ENCODE data around the gene COL20A1.
"Not testable (repeated sequence)": the region's sequence is repeated elsewhere in the genome, so short reads cannot be mapped to it uniquely, and the experiment has no call there.

Gene COL20A1

DNA sequence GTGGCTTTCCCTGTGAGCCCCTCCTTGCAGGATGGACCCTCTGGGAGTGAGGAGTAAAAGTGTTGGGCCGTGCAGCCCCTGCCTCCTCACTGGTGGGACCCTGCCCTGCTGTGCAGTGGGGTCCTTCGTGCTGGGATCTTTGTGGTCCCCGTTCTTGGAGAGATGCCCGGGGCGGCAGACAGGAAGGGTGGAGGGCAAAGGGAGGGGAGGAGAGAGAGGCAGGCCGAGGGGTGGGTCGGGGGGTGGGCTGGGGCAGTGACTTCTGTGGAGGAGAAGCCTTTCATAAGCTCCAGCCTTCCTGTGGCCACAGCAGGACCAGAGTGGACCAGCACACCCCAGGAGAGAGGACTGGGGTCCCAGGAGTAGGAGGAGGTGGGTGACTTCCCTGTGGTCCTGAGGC is at the start of gene COL20A1:
TSS of gene COL20A1 (plus strand) at position 283 of the 400 bp plus-strand sequence. CDS start 1,922 bp downstream, outside the sequence.
- no peak for DNase-seq (ENCODE audit: low read depth in 1 of 2, low spot score in 1 of 2)

GRCh38 chr20:63243604-63244247 is 49.3 kb upstream of the COL20A1 start:
- DNase-seq (ENCODE audit: low read depth in 1 of 2, low spot score in 1 of 2): no peak

DNA sequence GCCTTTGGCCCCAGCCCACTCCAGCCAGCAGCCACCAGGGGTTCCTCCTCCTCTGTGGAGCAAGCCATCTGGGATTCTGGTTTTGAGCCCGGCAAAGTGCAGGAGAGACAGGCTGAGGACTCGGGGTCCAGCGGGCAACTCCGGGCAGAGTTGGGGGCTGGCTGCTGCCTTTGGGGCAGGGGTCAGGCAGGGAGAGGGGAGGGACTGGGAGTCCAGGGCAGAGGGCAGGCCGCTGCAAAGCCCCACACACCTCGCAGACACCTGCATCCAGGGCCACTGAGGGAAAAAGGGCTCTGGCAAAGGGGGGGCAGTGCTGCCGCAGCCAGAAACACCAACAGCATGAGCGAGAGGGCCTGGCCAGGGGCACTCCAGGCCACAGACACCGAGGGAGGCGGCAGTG is 48.5 kb upstream of the COL20A1 start:
- no peak for DNase-seq (ENCODE audit: low read depth in 1 of 2, low spot score in 1 of 2)

GRCh38 chr20:63246490-63247288 is 46.3 kb upstream of the COL20A1 start:
- no peak for DNase-seq (ENCODE audit: low read depth in 1 of 2, low spot score in 1 of 2)

DNA sequence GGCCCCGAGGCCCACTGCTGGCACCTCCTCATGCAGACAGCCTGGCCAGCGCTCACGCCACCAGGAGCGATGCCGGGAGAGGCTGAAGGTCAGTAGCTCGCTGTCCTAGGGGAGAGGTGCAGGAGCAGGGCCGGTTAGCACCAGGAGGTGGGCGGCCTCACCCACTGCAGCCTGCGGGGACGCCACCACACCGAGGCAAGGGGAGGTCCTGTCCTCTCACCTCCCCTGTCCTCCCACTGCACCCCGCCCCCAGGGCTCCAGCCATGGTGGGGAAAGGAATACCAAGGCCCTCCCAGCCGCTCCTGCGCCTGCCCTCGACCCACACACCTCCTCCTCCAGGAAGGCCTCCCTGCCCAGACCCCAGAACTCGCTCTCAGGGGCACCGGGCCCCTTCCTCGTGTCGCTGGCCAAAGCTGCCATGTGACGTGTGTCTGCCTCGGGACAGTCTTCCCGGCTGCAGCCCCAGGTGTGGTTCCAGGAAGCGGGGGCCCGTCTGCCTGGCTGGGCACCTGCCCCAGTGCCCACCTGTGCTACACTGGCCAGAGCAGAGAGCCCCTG is 45.2 kb upstream of the COL20A1 start:
- no peak for DNase-seq (ENCODE audit: low read depth in 1 of 2, low spot score in 1 of 2)

GRCh38 chr20:63248835-63249591 is 44.0 kb upstream of the COL20A1 start:
- no peak for DNase-seq (ENCODE audit: low read depth in 1 of 2, low spot score in 1 of 2)

DNA sequence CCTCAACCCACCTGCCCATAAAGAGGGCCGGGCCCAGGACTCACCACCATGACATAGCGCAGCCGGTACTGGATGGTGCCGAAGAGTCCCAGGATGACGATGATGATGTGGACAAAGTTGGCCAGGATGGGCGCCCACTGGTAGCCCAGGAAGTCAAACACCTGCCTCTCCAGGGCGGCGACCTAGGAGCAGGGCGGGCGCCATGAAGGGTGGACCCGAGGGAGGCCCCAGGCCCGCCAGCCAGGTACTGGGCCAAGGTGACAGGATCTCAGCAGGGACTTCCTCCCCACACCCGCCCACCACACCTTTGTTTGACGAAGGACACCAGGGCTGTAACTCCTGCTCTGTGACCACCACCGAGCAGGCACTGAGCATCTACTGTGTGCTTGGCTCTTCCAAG is 43.1 kb upstream of the COL20A1 start:
- no peak for DNase-seq (ENCODE audit: low read depth in 1 of 2, low spot score in 1 of 2)

DNA sequence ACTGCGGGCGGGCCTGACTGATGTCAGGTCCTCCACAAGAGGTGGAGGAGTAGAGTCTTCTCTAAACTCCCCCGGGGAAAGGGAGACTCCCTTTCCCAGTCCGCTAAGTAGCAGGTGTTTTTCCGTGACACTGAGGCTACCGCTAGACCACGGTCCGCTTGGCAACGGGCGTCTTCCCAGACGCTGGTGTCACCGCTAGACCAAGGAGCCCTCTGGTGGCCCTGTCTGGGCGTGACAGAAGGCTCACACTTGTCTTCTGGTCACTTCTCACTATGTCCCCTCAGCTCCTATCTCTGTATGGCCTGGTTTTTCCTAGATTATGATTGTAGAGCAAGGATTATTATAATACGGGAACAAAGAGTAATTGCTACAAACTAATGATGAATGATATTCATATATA is 41.6 kb upstream of the COL20A1 start:
- DNase-seq (ENCODE audit: low read depth in 1 of 2, low spot score in 1 of 2): not testable (repeated sequence)

- no peak for DNase-seq (ENCODE audit: low read depth in 1 of 2, low spot score in 1 of 2)
These were observed 40.7 kb upstream of the COL20A1 start for GRCh38 chr20:63252284-63252711.

GRCh38 chr20:63253065-63253437 is 39.9 kb upstream of the COL20A1 start:
- no peak for DNase-seq (ENCODE audit: low read depth in 1 of 2, low spot score in 1 of 2)

GRCh38 chr20:63253438-63254231 is 39.4 kb upstream of the COL20A1 start:
- no peak for DNase-seq (ENCODE audit: low read depth in 1 of 2, low spot score in 1 of 2)

DNA sequence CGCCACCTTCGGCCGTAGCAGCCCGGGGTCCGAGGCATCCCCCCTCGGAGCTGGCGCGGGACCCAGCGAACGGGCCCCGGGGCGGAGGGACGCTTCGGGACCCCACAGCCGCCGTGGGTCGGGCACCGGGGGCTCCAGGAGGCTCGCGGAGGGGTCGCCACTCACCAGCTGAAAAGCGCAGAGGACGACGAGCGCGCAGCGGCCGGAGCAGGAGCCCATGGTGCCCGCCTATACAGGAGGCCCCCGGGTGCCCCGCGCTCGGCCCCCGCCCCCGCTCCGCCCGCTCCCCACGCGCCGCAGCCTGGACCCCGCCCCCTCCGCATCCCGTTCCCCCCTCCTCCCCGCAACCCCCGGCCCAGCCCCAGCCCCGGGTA is 38.8 kb upstream of the COL20A1 start, which contains the start of gene NKAIN4:
TSS of gene NKAIN4 (minus strand) at position 232 of the 374 bp plus-strand sequence. CDS start at position 219, 13 bp downstream.
- no peak for DNase-seq (ENCODE audit: low read depth in 1 of 2, low spot score in 1 of 2)

DNA sequence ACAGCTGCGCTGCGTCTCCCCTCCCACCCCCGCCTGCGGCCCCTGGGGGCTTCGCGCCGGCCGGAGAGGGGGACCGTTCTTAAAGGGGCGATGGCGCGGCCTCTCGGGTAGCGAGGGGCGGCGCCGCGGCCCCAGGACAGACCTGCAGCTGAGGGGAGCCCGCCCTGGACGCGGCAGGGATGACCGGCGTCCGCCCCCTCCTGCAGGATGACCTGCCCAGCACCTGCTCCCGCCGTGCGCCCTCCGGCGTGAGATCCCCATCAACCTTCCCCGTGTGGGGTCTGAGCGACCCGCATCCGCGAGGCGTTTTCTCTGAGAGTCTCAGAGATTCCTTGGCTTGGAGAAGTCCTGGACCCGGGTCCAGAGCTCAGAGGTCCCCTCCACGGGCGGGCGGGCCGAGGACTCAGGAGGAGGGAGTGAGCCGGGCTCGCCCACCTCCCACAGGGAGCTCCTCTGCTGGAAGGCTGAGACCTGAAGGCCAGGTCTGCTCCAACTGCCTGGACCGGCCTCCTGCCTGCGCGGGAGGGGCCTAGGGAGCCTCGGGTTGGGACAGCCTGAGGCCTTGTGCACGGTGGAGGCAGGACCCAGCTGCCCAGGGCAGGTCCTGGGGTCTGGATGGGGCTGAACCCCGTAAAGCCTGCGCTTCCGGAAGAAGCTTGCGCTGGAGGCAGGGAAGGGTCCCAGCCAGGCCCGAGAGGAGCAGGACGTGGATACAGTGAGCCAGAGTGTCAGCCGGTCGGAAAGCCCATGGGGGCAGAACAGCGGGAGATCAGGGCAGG is 38.2 kb upstream of the COL20A1 start:
- DNase-seq (ENCODE audit: low read depth in 1 of 2, low spot score in 1 of 2): no peak

DNA sequence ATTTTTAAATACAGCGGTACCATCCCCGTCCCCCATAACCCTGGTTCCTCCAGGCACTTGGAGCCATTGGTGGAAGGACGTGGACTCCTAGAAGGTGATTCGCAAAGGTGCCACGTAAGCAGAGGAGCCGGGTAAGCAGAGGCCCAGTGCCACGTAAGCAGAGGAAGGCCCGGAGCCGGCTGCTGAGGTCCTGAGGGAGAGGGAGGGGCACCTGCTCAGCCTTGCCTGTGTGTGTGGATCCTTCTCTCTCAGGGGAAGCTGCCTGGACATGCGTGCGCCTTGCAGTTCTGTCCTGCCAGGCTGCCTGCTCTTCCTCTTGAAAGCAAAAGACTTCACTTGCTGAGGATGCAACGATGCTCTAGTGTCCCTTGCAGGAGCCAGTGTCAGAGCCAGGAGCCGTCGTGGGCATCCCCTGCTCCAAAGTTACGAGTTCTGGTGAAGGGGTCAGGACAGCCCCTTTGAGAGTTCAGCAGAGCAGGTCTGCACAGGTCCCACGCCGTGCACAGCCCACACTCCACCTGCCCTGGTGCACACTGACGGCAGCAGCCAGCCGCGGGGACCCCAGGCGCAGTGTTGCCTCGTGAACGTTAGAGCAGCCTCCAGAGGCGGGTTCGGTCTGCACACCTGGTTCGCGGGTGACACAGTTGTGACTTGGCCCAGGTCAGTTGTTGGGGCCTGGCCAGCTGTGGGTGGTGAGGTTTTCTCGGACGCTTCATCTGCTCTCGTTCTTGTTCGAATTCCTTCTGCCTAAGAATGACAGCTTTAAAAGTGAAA is 36.9 kb upstream of the COL20A1 start:
- no peak for DNase-seq (ENCODE audit: low read depth in 1 of 2, low spot score in 1 of 2)

- DNase-seq (ENCODE audit: low read depth in 1 of 2, low spot score in 1 of 2): no peak
These were observed 36.0 kb upstream of the COL20A1 start for GRCh38 chr20:63256954-63257353.

DNA sequence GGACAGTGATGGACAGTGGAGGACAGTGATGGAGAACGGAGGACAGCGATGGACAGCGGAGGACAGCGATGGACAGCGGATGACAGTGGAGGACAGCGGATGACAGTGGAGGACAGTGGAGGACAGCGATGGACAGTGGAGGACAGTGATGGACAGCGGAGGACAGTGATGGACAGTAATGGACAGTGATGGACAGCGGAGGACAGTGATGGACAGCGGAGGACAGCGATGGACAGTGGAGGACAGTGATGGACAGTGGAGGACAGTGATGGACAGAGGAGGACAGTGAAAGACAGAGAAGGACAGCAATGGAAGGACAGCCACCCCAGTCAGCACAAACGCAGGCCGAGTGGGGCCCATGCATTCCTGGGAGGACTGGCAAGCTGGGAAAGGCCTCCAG is 35.4 kb upstream of the COL20A1 start:
- DNase-seq (ENCODE audit: low read depth in 1 of 2, low spot score in 1 of 2): no peak

DNA sequence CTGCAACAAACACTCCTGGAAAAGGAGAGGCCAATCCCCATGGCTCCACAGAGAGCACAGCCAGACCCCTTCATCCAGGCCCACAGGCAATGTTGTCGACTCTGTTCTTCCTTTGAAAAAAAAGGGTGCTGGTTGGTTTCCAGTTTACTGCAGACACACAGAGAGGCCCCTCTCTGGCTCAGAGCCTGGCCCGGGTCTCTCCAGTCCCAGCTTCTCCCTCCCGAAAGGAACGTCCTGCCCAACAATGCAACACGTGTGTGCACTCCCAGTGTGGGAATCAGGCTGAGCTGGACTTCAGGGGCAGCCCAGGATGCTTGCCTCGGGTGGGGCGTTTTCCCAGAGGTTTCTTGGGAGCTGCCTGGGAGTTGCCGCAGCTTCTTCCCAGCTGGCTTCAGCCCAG is 34.2 kb upstream of the COL20A1 start:
- no peak for DNase-seq (ENCODE audit: low read depth in 1 of 2, low spot score in 1 of 2)

DNA sequence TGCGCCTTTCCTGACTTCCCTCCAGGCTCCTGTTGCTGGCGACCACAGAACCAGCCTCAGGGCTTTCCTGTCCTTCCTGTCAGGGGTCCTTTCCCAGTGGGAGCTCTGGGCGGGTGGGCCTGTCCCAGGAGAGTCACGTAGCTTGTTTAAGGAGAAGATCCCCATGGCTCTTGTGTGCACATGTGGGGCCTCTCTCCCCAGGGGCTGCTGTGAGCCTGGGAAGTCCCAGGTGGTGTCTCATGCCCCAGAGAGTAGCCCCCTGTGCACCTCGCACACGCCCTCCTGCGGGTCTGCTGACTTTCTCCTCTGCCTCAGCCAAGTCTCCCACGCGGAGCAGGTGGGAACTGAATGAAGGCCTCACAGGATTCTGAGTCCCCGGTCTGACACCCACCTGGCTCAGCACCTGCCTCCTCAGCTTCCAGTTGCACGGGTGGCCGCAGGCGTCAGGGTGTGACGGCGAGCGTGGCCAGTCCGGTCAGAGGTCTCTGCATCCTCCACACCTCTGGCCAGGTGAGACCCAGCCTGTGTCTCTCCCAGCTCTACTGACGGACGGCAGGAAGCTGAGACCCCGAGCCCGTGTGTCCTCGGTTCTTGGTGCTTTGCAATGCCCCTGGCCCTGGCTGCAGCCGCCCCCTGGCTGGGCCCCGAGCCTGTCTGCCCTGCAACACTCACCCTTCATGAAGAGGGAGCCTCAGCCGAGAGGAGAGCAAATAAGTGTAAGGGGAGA is 33.1 kb upstream of the COL20A1 start:
- no peak for DNase-seq (ENCODE audit: low read depth in 1 of 2, low spot score in 1 of 2)

DNA sequence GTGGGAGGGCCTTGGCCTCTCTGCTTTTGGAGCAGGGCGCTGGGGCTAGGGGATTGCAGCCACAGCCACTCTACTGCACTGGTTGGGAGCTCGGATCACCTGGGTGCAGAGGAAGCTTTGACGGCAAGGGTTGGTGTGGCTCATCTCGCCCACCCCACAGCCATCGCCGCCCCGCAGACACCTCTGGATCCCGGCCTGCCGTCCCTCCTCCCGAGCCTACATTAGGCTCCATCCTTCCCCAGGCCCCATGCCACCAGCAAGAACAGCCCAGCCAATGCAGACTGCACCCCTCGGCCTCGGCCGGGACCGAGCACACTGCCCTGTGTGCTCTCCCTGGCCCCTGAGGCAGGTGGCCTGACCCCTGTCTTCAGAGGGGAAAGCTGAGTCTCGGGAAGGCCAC is 32.5 kb upstream of the COL20A1 start:
- DNase-seq (ENCODE audit: low read depth in 1 of 2, low spot score in 1 of 2): no peak
